SK-N-SH treated with all-trans-retinoic acid at 6 μM for 48 hours (cell line): ENCODE measurements around the gene COL6A5.

Experiments used
- ATAC-seq: fragments of 200-7000 bp; cut with Tn5 transposase; 3 replicates; pipeline ENCODE4 v1.9.1; 2020; ENCODE audit warnings: mild to moderate bottlenecking, moderate library complexity
- ARNTL ChIP-seq: fragments of 450-650 bp; formaldehyde crosslinking; IDR thresholded peaks from 2 replicates; pipeline ENCODE4 v1.5.0; 2020; ENCODE audit warnings: low read depth, mild to moderate bottlenecking, moderate library complexity, borderline replicate concordance
- BACH2 ChIP-seq: fragments of 250-450 bp; sonication (Bioruptor Pico); IDR thresholded peaks from 2 replicates; pipeline ENCODE4 v1.9.0; 2021; ENCODE audit warnings: mild to moderate bottlenecking, borderline replicate concordance
- CSRNP3 ChIP-seq: fragments of 250-450 bp; sonication (Bioruptor Pico); IDR thresholded peaks from 2 replicates; pipeline ENCODE4 v1.5.1; 2021; ENCODE audit warnings: mild to moderate bottlenecking, moderate library complexity
- GLIS3 ChIP-seq: fragments of 250-450 bp; sonication (Bioruptor Pico); IDR thresholded peaks from 2 replicates; pipeline ENCODE4 v1.5.0; 2020; ENCODE audit warnings: mild to moderate bottlenecking, moderate library complexity
- PATZ1 ChIP-seq: fragments of 250-450 bp; sonication (Bioruptor Pico); IDR thresholded peaks from 2 replicates; pipeline ENCODE4 v1.8.0; 2020; ENCODE audit warnings: mild to moderate bottlenecking, moderate library complexity, borderline replicate concordance
- POU6F1 ChIP-seq: fragments of 250-450 bp; sonication (Bioruptor Pico); IDR thresholded peaks from 2 replicates; pipeline ENCODE4 v1.8.0; 2021; ENCODE audit warnings: low read depth, mild to moderate bottlenecking, moderate library complexity, borderline replicate concordance
- PPARA ChIP-seq: fragments of 250-450 bp; sonication (Bioruptor Pico); IDR thresholded peaks from 2 replicates; pipeline ENCODE4 v1.5.0; 2020; ENCODE audit warnings: mild to moderate bottlenecking, borderline replicate concordance
- RARB ChIP-seq: fragments of 250-450 bp; sonication (Bioruptor Pico); IDR thresholded peaks from 2 replicates; pipeline ENCODE4 v1.8.0; 2021; ENCODE audit warnings: mild to moderate bottlenecking, moderate library complexity
- SNAI2 ChIP-seq: fragments of 250-450 bp; sonication (Bioruptor Pico); IDR thresholded peaks from 2 replicates; pipeline ENCODE4 v1.5.0; 2020; ENCODE audit warnings: mild to moderate bottlenecking, moderate library complexity
- TCF4 ChIP-seq: fragments of 250-450 bp; sonication (Bioruptor Pico); IDR thresholded peaks from 2 replicates; pipeline ENCODE4 v1.8.0; 2021; ENCODE audit warnings: mild to moderate bottlenecking, moderate library complexity, borderline replicate concordance
- TOX ChIP-seq: fragments of 250-450 bp; sonication (Bioruptor Pico); IDR thresholded peaks from 2 replicates; pipeline ENCODE4 v1.8.0; 2021; ENCODE audit warnings: mild to moderate bottlenecking, moderate library complexity, borderline replicate concordance
- ZC3H10 ChIP-seq: fragments of 250-450 bp; sonication (Bioruptor Pico); IDR thresholded peaks from 2 replicates; pipeline ENCODE4 v1.5.1; 2021; ENCODE audit warnings: mild to moderate bottlenecking, moderate library complexity
- ZFP3 ChIP-seq: fragments of 250-450 bp; sonication (Bioruptor Pico); IDR thresholded peaks from 2 replicates; pipeline ENCODE4 v1.5.0; 2020; ENCODE audit warnings: mild to moderate bottlenecking, moderate library complexity
- ZNF565 ChIP-seq: fragments of 450-650 bp; formaldehyde crosslinking; conservative IDR thresholded peaks from 2 replicates; pipeline ENCODE4 v1.5.0; 2020; ENCODE audit warnings: low read depth, mild to moderate bottlenecking, moderate library complexity
- ZNF70 ChIP-seq: fragments of 450-650 bp; formaldehyde crosslinking; IDR thresholded peaks from 2 replicates; pipeline ENCODE4 v1.5.0; 2020; ENCODE audit warnings: mild to moderate bottlenecking, moderate library complexity
- TF ChIP-seq, protein P1 (sequence below): fragments of 250-450 bp; sonication (Bioruptor Pico); IDR thresholded peaks from 2 replicates; pipeline ENCODE4 v1.5.0; 2020; ENCODE audit warnings: mild to moderate bottlenecking, moderate library complexity

COL6A5 gene

DNA sequence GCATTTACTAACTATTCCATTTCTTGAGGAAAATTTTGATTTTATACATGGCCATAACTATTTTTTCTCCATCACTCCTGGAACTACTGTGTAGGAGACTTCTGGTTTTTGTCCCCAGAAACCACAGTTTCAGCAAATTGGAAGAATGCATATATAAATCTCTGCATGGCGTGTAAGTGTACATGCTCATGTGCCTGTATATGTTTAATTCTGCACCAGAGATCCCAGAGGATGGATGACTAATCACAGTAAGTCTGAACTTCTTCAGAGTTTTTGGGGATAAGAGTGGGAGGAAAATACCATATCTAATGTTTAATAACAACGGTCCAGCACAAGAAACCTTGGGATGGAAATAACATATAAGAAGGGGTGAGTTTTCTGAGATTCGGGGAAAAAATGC, 160.6 kb downstream of the COL6A5 start:
- ATAC-seq: no peak

GRCh38 chr3:130507746-130508145, 162.3 kb downstream of the COL6A5 start:
- TF ChIP-seq ZNF70 (CRISPR knock-in tag): no peak
- no peak for TF ChIP-seq CSRNP3 (CRISPR knock-in tag)
- TF ChIP-seq, protein P1, sequence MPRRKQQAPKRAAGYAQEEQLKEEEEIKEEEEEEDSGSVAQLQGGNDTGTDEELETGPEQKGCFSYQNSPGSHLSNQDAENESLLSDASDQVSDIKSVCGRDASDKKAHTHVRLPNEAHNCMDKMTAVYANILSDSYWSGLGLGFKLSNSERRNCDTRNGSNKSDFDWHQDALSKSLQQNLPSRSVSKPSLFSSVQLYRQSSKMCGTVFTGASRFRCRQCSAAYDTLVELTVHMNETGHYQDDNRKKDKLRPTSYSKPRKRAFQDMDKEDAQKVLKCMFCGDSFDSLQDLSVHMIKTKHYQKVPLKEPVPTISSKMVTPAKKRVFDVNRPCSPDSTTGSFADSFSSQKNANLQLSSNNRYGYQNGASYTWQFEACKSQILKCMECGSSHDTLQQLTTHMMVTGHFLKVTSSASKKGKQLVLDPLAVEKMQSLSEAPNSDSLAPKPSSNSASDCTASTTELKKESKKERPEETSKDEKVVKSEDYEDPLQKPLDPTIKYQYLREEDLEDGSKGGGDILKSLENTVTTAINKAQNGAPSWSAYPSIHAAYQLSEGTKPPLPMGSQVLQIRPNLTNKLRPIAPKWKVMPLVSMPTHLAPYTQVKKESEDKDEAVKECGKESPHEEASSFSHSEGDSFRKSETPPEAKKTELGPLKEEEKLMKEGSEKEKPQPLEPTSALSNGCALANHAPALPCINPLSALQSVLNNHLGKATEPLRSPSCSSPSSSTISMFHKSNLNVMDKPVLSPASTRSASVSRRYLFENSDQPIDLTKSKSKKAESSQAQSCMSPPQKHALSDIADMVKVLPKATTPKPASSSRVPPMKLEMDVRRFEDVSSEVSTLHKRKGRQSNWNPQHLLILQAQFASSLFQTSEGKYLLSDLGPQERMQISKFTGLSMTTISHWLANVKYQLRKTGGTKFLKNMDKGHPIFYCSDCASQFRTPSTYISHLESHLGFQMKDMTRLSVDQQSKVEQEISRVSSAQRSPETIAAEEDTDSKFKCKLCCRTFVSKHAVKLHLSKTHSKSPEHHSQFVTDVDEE: no peak
- TF ChIP-seq SNAI2 (CRISPR knock-in tag): no peak
- TF ChIP-seq PPARA (CRISPR knock-in tag): no peak
- TF ChIP-seq POU6F1 (CRISPR knock-in tag): no peak
- TF ChIP-seq BACH2 (CRISPR knock-in tag): no peak
- TF ChIP-seq PATZ1 (CRISPR knock-in tag): no peak
- TF ChIP-seq ARNTL (CRISPR knock-in tag): no peak
- no peak for TF ChIP-seq ZC3H10 (CRISPR knock-in tag)
- no peak for TF ChIP-seq ZFP3 (CRISPR knock-in tag)
- no peak for TF ChIP-seq TCF4 (CRISPR knock-in tag)
- ATAC-seq: no peak

More for the DNA sequence above, 160.6 kb downstream of the COL6A5 start:
- TF ChIP-seq TOX (CRISPR knock-in tag): no peak
- TF ChIP-seq ZNF70 (CRISPR knock-in tag): no peak
- no peak for TF ChIP-seq GLIS3 (CRISPR knock-in tag)
- TF ChIP-seq ZNF565: no peak
- TF ChIP-seq PATZ1 (CRISPR knock-in tag): no peak
- no peak for TF ChIP-seq TCF4 (CRISPR knock-in tag)
- TF ChIP-seq BACH2 (CRISPR knock-in tag): no peak

- no peak for ATAC-seq
- TF ChIP-seq ZC3H10 (CRISPR knock-in tag) (no peak), RARB (CRISPR knock-in tag) (no peak), POU6F1 (CRISPR knock-in tag) (no peak), GLIS3 (CRISPR knock-in tag) (no peak), TOX (CRISPR knock-in tag) (no peak), CSRNP3 (CRISPR knock-in tag) (no peak), ZFP3 (CRISPR knock-in tag) (no peak), ARNTL (CRISPR knock-in tag) (no peak)
- TF ChIP-seq, all 23 proteins: peak for 0
Observed at GRCh38 chr3:130509008-130509407, 163.5 kb downstream of the COL6A5 start.
